Subcutaneous adipose tissue (tissue), 4 donors: ENCODE data around the gene SSH3. TPM values are rescaled to one million over a fixed set of nuclear protein-coding genes. Genes with fewer than 3 reads are reported as not detected.

ENCODE experiments used
- CTCF ChIP-seq: fragments of 450-650 bp; IDR thresholded peaks from one replicate; pipeline ENCODE4 v1.5.1; 2016; ENCODE audit warnings: low read depth, mild to moderate bottlenecking, control low read depth, antibody characterized with exemption, moderate library complexity
- total RNA-seq, 4 donors: library from RNA; depleted of rRNA; stranded (reverse); fragments of >200 nt; gene quantifications; one replicate each; pipeline ENCODE4 v1.1.0, GENCODE V29; 2016

SSH3 gene
- total RNA-seq, 4 donors from 2014 or later = 11.9 to 43.2 (median 37.2) TPM

GRCh38 chr11:67299471-67300191 lies 3.7 kb upstream of the SSH3 start:
- no peak for TF ChIP-seq CTCF

- TF ChIP-seq CTCF = no peak
Observed at GRCh38 chr11:67300256-67300755, 3.0 kb upstream of the SSH3 start.

GRCh38 chr11:67300756-67301312 lies 2.5 kb upstream of the SSH3 start:
- no peak for TF ChIP-seq CTCF

GRCh38 chr11:67301313-67301921 lies 1.9 kb upstream of the SSH3 start:
- no peak for TF ChIP-seq CTCF

DNA sequence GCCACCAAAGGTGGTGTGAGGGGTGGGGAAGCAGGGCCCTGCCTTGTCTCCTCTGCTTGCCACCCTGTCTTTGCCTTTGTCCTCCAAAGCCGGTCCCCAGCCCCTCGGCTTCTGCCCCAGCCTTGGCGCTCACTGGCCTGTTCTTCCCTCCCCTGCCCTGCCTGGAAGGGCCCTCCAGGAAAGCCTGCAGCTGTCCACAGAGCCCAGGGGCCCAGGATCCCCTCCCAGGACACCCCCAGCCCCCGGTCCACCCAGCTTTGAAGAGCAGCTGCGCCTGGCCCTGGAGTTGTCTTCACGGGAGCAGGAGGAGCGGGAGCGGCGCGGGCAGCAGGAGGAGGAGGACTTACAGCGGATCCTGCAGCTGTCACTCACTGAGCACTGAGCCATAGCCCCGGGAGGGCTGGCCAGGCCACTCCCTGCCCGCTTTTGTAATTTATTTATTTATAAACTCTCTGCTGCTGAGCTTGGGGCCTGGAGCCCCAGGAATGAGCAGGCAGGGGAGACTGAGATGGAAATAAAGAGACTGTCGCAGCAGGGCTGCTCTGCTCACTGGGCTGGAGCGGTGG lies 1.3 kb upstream of the SSH3 start:
- TF ChIP-seq CTCF = no peak

- no peak for TF ChIP-seq CTCF
Observed at GRCh38 chr11:67302571-67303131, 679 bp upstream of the SSH3 start.
